H1 (cell line): ENCODE results near the gene ZXDC. TPM values are rescaled to one million over a fixed set of nuclear protein-coding genes. Genes with fewer than 3 reads are reported as not detected.

Source experiments
- ASH2L ChIP-seq: fragments of 200-600, 300-600 bp; sonication (generic); IDR thresholded peaks from one replicate; pipeline ENCODE4 v1.7.1; 2017; ENCODE audit warnings: low read length
- E2F6 ChIP-seq: IDR thresholded peaks from 2 replicates; pipeline ENCODE4 v1.6.1; 2012; ENCODE audit warnings: inconsistent platforms
- ZNF274 ChIP-seq: IDR thresholded peaks from 2 replicates; pipeline ENCODE4 v1.7.0; 2012; ENCODE audit warnings: low read length, borderline replicate concordance; ENCODE audit errors: extremely low read depth
- polyA plus RNA-seq, 7 experiments: library from polyadenylated mRNA; depleted of rRNA in 3 of 7; stranded (reverse) in 5 of 7; unstranded in 2 of 7; fragments of >200 nt in 5 of 7; fragments of 200-250 nt in 2 of 7; gene quantifications; 1 replicate in 5 of 7; 2 replicates in 1 of 7; 4 replicates in 1 of 7; pipeline versions ENCODE4 v1.2.1 to v1.2.3, GENCODE V29; 2011 to 2013; ENCODE audit warnings: missing spikeins in 2 of 7, mixed read lengths in 2 of 7
- total RNA-seq: library from RNA; stranded (reverse); fragmentation: NEBNext Ultra II Directional; extraction: Animal tissue kit (Norgen Biotek cat#: 25700); gene quantifications from 2 replicates; pipeline ENCODE4 v1.2.1, GENCODE V29; 2021

The ZXDC gene
- total and polyA plus RNA-seq, 2 of the 8 experiments (the other 6 are each of a cell fraction or from before 2014, with no cell fraction given), result 12.7 to 24.3 TPM

GRCh38 chr3:126445506-126445905 lies 30.2 kb downstream of the ZXDC start (continued):
- TF ChIP-seq ZNF274 (no peak), ASH2L (no peak), E2F6 (no peak)
